Progenitor cell of endocrine pancreas (in vitro differentiated cells): ENCODE measurements around the gene POLR2E. TPM values are rescaled to one million over a fixed set of nuclear protein-coding genes. Genes with fewer than 3 reads are reported as not detected.

Experiments
- DNase-seq: peaks from one replicate; pipeline ENCODE4 v3.0.0; 2021; ENCODE audit warnings: low spot score; ENCODE audit not compliant: unreplicated experiment
- H3K27ac Mint-ChIP-seq: 2 replicates; pipeline ENCODE4 v1.8.0; 2021; ENCODE audit warnings: mild to moderate bottlenecking, moderate library complexity, mixed read lengths
- H3K27me3 Mint-ChIP-seq: 2 replicates; pipeline ENCODE4 v1.8.0; 2021; ENCODE audit warnings: mixed read lengths
- H3K36me3 Mint-ChIP-seq: 2 replicates; pipeline ENCODE4 v1.8.0; 2022; ENCODE audit warnings: mixed read lengths; ENCODE audit not compliant: insufficient read depth
- H3K4me1 Mint-ChIP-seq: 2 replicates; pipeline ENCODE4 v1.8.0; 2021; ENCODE audit warnings: low read depth, mixed read lengths
- H3K4me3 Mint-ChIP-seq: 2 replicates; pipeline ENCODE4 v1.8.0; 2021; ENCODE audit warnings: low read depth, mild to moderate bottlenecking, moderate library complexity, mixed read lengths
- H3K9me3 Mint-ChIP-seq: 2 replicates; pipeline ENCODE4 v1.8.0; 2021; ENCODE audit warnings: low read depth, mixed read lengths
- CTCF ChIP-seq: fragments of 200-600 bp; sonication (generic); IDR thresholded peaks from one replicate; pipeline ENCODE4 v1.5.0; 2021; ENCODE audit warnings: antibody characterized with exemption, mild to moderate bottlenecking; ENCODE audit not compliant: unreplicated experiment
- total RNA-seq: library from RNA; stranded (reverse); gene quantifications from 2 replicates; pipeline ENCODE4 v1.2.1, GENCODE V29; 2021

The POLR2E gene
- total RNA-seq, 1 donor from 2014 or later, result 161 TPM

GRCh38 chr19:1122021-1122971 is 27.1 kb upstream of the POLR2E start:
- H3K27me3 Mint-ChIP-seq, result no peaks in the 10 kb centered on the region
- H3K4me1 Mint-ChIP-seq, result no peaks in the 10 kb centered on the region
- H3K36me3 Mint-ChIP-seq, result peaks cover 8% of the 10 kb centered on the region
- no peaks in the 10 kb centered on the region for H3K9me3 Mint-ChIP-seq
- DNase-seq, result no peak
- H3K27ac Mint-ChIP-seq, result no peak overlapping the region
- no peak overlapping the region for H3K4me3 Mint-ChIP-seq
- TF ChIP-seq CTCF, result no peak

- no peak for TF ChIP-seq CTCF
- Mint-ChIP-seq H3K9me3 (no peaks in the 10 kb centered on the region), H3K36me3 (peaks cover 8% of the 10 kb centered on the region), H3K4me3 (no peak overlapping the region), H3K27me3 (no peaks in the 10 kb centered on the region), H3K27ac (no peak overlapping the region), H3K4me1 (no peaks in the 10 kb centered on the region)
- no peak for DNase-seq
Measured at GRCh38 chr19:1121395-1121794, 26.2 kb upstream of the POLR2E start.

- no peak overlapping the region for H3K27ac Mint-ChIP-seq
- TF ChIP-seq CTCF, result no peak
- no peak overlapping the region for H3K4me3 Mint-ChIP-seq
- peaks cover 8% of the 10 kb centered on the region for H3K36me3 Mint-ChIP-seq
- no peaks in the 10 kb centered on the region for H3K27me3 Mint-ChIP-seq
- DNase-seq, result no peak
- no peaks in the 10 kb centered on the region for H3K9me3 Mint-ChIP-seq
- H3K4me1 Mint-ChIP-seq, result no peaks in the 10 kb centered on the region
Measured at GRCh38 chr19:1119475-1120217, 24.5 kb upstream of the POLR2E start.

GRCh38 chr19:1118999-1119398 is 23.8 kb upstream of the POLR2E start:
- Mint-ChIP-seq H3K36me3 (peaks cover 8% of the 10 kb centered on the region), H3K4me3 (no peak overlapping the region), H3K27ac (no peak overlapping the region), H3K9me3 (no peaks in the 10 kb centered on the region), H3K27me3 (no peaks in the 10 kb centered on the region), H3K4me1 (no peaks in the 10 kb centered on the region)
- DNase-seq, result no peak
- TF ChIP-seq CTCF, result no peak

- DNase-seq, result no peak
- Mint-ChIP-seq H3K27ac (no peak overlapping the region), H3K36me3 (peaks cover 8% of the 10 kb centered on the region), H3K4me3 (no peak overlapping the region), H3K9me3 (no peaks in the 10 kb centered on the region), H3K4me1 (no peaks in the 10 kb centered on the region), H3K27me3 (no peaks in the 10 kb centered on the region)
- TF ChIP-seq CTCF, result no peak
Measured at GRCh38 chr19:1117654-1118053, 22.5 kb upstream of the POLR2E start.
